Measurements from ENCODE around the gene ONECUT2.

- no peak for TF ChIP-seq CTCF (IDR thresholded peaks at IDR 0.05)
- TF ChIP-seq POLR2A (IDR thresholded peaks at IDR 0.05), result no peak
Measured at GRCh38 chr18:57439609-57439968, 4.4 kb downstream of the ONECUT2 start.
